Activated CD4-positive, alpha-beta T cell treated with anti-CD3 and anti-CD28 coated beads, Interleukin-2, amount 10 ng/mL, durations not matched to agents 24 days and 14 days (primary cell): Measurements from ENCODE around the gene MUC5AC. TPM values are rescaled to one million over a fixed set of nuclear protein-coding genes. Genes with fewer than 3 reads are reported as not detected.
"Not testable (repeated sequence)": the region's sequence is repeated elsewhere in the genome, so short reads cannot be mapped to it uniquely, and the experiment has no call there.

Experiments used
- DNase-seq: peaks from one replicate; pipeline ENCODE4 v3.0.0; 2022
- H3K27ac Mint-ChIP-seq: one replicate; pipeline ENCODE4 v1.8.0; 2022; ENCODE audit warnings: mild to moderate bottlenecking, mixed read lengths
- H3K27me3 Mint-ChIP-seq: one replicate; pipeline ENCODE4 v1.8.0; 2022; ENCODE audit warnings: mixed read lengths
- H3K36me3 Mint-ChIP-seq: one replicate; pipeline ENCODE4 v1.8.0; 2022; ENCODE audit warnings: low read depth, mild to moderate bottlenecking, mixed read lengths
- H3K4me1 Mint-ChIP-seq: one replicate; pipeline ENCODE4 v1.8.0; 2021; ENCODE audit warnings: mixed read lengths
- H3K4me3 Mint-ChIP-seq: one replicate; pipeline ENCODE4 v1.8.0; 2022; ENCODE audit warnings: mild to moderate bottlenecking, moderate library complexity, mixed read lengths
- H3K9me3 Mint-ChIP-seq: one replicate; pipeline ENCODE4 v1.8.0; 2021; ENCODE audit warnings: mixed read lengths
- intact Hi-C: fragments of 100-400 bp; cut with micrococcal nuclease; formaldehyde crosslinking; loops from one replicate; pipeline ENCODE4 v1.15.1; 2023
- total RNA-seq: library from RNA; stranded (reverse); gene quantifications from 2 replicates; pipeline ENCODE4 v1.2.3, GENCODE V29; 2022

Gene MUC5AC
- total RNA-seq, 1 donor from 2014 or later: not detected

DNA sequence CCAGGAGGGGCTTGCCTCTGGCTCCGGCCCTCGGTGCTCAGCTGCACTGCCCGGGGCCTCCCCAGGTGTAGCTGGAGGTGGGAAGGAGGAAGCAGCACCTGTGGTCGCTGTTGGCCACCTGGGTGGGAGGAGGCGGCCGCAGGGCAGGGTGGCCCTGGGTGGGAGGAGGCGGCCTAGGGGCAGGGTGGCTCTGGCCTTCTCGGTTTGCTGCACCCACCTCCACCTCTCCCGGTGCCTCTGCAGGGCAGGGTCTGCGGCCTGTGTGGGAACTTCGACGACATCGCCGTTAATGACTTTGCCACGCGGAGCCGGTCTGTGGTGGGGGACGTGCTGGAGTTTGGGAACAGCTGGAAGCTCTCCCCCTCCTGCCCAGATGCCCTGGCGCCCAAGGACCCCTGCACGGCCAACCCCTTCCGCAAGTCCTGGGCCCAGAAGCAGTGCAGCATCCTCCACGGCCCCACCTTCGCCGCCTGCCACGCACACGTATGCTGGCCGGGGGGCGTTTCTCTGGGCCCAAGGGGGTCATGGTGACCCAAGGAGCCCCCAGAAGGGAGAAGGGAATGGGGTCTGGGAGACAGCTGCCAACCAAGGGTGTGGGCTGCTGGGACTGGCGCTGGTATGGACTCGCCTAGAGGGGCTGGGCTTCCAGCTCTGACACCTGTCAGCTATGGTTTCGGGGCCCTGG is 20.6 kb downstream of the MUC5AC start:
- intact Hi-C loops: no loop called here
- no peak overlapping the region for H3K27ac Mint-ChIP-seq
- no peaks in the 10 kb centered on the region for H3K4me1 Mint-ChIP-seq
- H3K27me3 Mint-ChIP-seq: no peaks in the 10 kb centered on the region
- DNase-seq: no peak
- no peak overlapping the region for H3K4me3 Mint-ChIP-seq
- peaks cover 4% of the 10 kb centered on the region for H3K36me3 Mint-ChIP-seq
- peaks cover 8% of the 10 kb centered on the region for H3K9me3 Mint-ChIP-seq

GRCh38 chr11:1178906-1179305 is 21.2 kb downstream of the MUC5AC start:
- DNase-seq: no peak
- Mint-ChIP-seq H3K9me3 (peaks cover 8% of the 10 kb centered on the region), H3K27me3 (no peaks in the 10 kb centered on the region), H3K27ac (no peak overlapping the region), H3K36me3 (peaks cover 4% of the 10 kb centered on the region), H3K4me3 (no peak overlapping the region), H3K4me1 (no peaks in the 10 kb centered on the region)
- intact Hi-C loops: no loop called here

- H3K27me3 Mint-ChIP-seq: no peaks in the 10 kb centered on the region
- intact Hi-C loops: no loop called here
- DNase-seq: no peak
- no peaks in the 10 kb centered on the region for H3K4me1 Mint-ChIP-seq
- H3K4me3 Mint-ChIP-seq: no peak overlapping the region
- no peak overlapping the region for H3K27ac Mint-ChIP-seq
- peaks cover 4% of the 10 kb centered on the region for H3K36me3 Mint-ChIP-seq
- H3K9me3 Mint-ChIP-seq: peaks cover 8% of the 10 kb centered on the region
Measured at GRCh38 chr11:1179641-1180040, 21.9 kb downstream of the MUC5AC start.

- peaks cover 4% of the 10 kb centered on the region for H3K36me3 Mint-ChIP-seq
Measured at GRCh38 chr11:1180171-1180570, 22.4 kb downstream of the MUC5AC start.

GRCh38 chr11:1180947-1181391 is 23.2 kb downstream of the MUC5AC start:
- H3K27me3 Mint-ChIP-seq: no peaks in the 10 kb centered on the region
- H3K27ac Mint-ChIP-seq: no peak overlapping the region
- H3K4me1 Mint-ChIP-seq: no peaks in the 10 kb centered on the region
- intact Hi-C loops: no loop called here
- H3K4me3 Mint-ChIP-seq: no peak overlapping the region
- peaks cover under 1% of the 10 kb centered on the region for H3K9me3 Mint-ChIP-seq
- DNase-seq: no peak
- no peaks in the 10 kb centered on the region for H3K36me3 Mint-ChIP-seq

More at GRCh38 chr11:1180171-1180570, 22.4 kb downstream of the MUC5AC start:
- Mint-ChIP-seq H3K4me3 (no peak overlapping the region), H3K27me3 (no peaks in the 10 kb centered on the region), H3K9me3 (peaks cover 8% of the 10 kb centered on the region), H3K27ac (no peak overlapping the region), H3K4me1 (no peaks in the 10 kb centered on the region)
- no peak for DNase-seq
- intact Hi-C loops: no loop called here

DNA sequence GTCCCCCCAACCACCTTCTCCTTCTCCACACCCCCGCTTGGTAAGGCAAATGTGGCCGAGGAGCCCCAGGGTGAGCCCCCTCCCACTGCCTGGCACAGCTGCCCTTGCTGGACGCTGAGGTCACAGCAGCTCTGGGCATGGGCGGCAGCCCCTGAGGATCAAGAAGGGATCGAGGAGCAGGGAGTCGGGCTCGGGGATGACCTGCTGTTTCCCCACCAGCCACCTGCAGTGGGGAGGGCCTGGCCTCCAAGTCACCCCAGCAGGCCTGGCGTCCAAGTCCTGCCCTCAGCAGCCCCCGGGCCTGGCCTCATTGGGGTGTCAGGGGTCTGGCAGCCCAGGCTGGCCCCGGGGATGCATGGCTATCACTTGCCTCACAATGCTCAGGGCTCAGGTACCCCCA is 23.7 kb downstream of the MUC5AC start:
- Mint-ChIP-seq H3K4me3 (no peak overlapping the region), H3K36me3 (no peaks in the 10 kb centered on the region), H3K9me3 (no peaks in the 10 kb centered on the region), H3K4me1 (no peaks in the 10 kb centered on the region), H3K27me3 (no peaks in the 10 kb centered on the region), H3K27ac (no peak overlapping the region)
- intact Hi-C loops: no loop called here
- DNase-seq: no peak

DNA sequence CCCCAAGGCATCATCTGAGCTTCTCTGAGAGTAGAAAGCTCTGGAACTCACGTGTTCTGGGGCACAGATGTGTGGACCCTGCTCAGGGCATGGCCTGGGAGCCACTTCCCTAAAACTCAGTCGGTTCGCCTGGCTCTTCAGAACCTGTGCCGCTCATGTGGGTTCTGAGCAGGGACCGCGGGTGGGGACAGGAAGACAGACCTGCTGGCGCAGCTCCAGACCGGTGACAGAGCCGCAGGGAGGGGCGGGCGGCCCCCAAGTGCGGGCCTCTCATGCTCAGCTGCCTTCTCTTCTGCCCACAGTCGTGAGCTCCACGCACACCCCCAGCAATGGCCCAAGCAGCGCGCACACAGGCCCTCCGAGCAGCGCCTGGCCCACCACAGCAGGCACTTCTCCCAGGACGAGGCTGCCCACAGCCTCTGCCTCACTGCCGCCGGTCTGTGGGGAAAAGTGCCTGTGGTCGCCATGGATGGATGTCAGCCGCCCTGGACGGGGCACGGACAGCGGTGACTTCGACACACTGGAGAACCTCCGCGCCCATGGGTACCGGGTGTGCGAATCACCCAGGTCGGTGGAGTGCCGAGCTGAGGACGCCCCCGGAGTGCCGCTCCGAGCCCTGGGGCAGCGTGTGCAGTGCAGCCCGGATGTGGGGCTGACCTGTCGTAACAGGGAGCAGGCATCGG is 24.2 kb downstream of the MUC5AC start:
- Mint-ChIP-seq H3K27me3 (no peaks in the 10 kb centered on the region), H3K27ac (no peak overlapping the region), H3K4me1 (no peaks in the 10 kb centered on the region), H3K36me3 (no peaks in the 10 kb centered on the region), H3K4me3 (no peak overlapping the region), H3K9me3 (no peaks in the 10 kb centered on the region)
- intact Hi-C loops: no loop called here
- no peak for DNase-seq

GRCh38 chr11:1184139-1184538 is 26.4 kb downstream of the MUC5AC start:
- H3K27me3 Mint-ChIP-seq, H3K4me3 Mint-ChIP-seq, DNase-seq, H3K4me1 Mint-ChIP-seq, H3K27ac Mint-ChIP-seq, H3K9me3 Mint-ChIP-seq, H3K36me3 Mint-ChIP-seq, intact Hi-C loops: not testable (repeated sequence)

DNA sequence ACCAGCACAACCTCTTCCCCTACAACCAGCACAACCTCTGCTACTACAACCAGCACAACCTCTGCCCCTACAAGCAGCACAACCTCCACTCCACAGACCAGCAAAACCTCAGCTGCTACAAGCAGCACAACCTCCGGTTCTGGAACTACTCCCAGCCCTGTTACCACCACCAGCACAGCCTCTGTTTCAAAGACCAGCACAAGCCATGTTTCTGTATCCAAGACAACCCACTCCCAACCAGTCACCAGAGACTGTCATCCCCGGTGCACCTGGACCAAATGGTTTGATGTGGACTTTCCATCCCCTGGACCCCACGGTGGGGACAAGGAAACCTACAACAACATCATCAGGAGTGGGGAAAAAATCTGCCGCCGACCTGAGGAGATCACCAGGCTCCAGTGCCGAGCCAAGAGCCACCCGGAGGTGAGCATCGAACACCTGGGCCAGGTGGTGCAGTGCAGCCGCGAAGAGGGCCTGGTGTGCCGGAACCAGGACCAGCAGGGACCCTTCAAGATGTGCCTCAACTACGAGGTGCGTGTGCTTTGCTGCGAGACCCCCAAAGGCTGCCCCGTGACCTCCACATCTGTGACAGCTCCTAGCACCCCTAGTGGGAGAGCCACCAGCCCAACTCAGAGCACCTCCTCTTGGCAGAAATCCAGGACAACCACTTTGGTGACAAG is 30.8 kb downstream of the MUC5AC start:
- intact Hi-C loops, H3K9me3 Mint-ChIP-seq, H3K27me3 Mint-ChIP-seq, H3K4me1 Mint-ChIP-seq, H3K4me3 Mint-ChIP-seq, H3K27ac Mint-ChIP-seq, H3K36me3 Mint-ChIP-seq, DNase-seq: not testable (repeated sequence)

DNA sequence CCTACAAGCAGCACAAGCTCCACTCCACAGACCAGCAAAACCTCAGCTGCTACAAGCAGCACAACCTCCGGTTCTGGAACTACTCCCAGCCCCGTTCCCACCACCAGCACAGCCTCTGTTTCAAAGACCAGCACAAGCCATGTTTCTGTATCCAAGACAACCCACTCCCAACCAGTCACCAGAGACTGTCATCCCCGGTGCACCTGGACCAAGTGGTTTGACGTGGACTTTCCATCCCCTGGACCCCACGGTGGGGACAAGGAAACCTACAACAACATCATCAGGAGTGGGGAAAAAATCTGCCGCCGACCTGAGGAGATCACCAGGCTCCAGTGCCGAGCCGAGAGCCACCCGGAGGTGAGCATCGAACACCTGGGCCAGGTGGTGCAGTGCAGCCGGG is 32.1 kb downstream of the MUC5AC start:
- H3K4me3 Mint-ChIP-seq, DNase-seq, intact Hi-C loops, H3K36me3 Mint-ChIP-seq, H3K27me3 Mint-ChIP-seq, H3K4me1 Mint-ChIP-seq, H3K27ac Mint-ChIP-seq, H3K9me3 Mint-ChIP-seq: not testable (repeated sequence)

- H3K4me3 Mint-ChIP-seq, H3K4me1 Mint-ChIP-seq, H3K27me3 Mint-ChIP-seq, H3K27ac Mint-ChIP-seq, H3K9me3 Mint-ChIP-seq, intact Hi-C loops, H3K36me3 Mint-ChIP-seq, DNase-seq: not testable (repeated sequence)
Measured at GRCh38 chr11:1191786-1192470, 34.2 kb downstream of the MUC5AC start.

- no peak for DNase-seq
- no peaks in the 10 kb centered on the region for H3K4me1 Mint-ChIP-seq
- H3K36me3 Mint-ChIP-seq: no peaks in the 10 kb centered on the region
- intact Hi-C loops: no loop called here
- H3K4me3 Mint-ChIP-seq: no peak overlapping the region
- H3K27ac Mint-ChIP-seq: no peak overlapping the region
- no peaks in the 10 kb centered on the region for H3K9me3 Mint-ChIP-seq
- no peaks in the 10 kb centered on the region for H3K27me3 Mint-ChIP-seq
Measured at GRCh38 chr11:1192741-1193325, 35.1 kb downstream of the MUC5AC start.

GRCh38 chr11:1193326-1194230 is 35.8 kb downstream of the MUC5AC start:
- Mint-ChIP-seq H3K36me3 (no peaks in the 10 kb centered on the region), H3K4me3 (no peak overlapping the region), H3K27me3 (no peaks in the 10 kb centered on the region), H3K27ac (no peak overlapping the region), H3K4me1 (no peaks in the 10 kb centered on the region), H3K9me3 (no peaks in the 10 kb centered on the region)
- DNase-seq: no peak
- intact Hi-C loops: no loop called here
